ENCODE measurements around the gene OPA3. TPM values are rescaled to one million over a fixed set of nuclear protein-coding genes. Genes with fewer than 3 reads are reported as not detected.

The OPA3 gene
- total RNA-seq, 2 donors from 2014 or later, result 12.9 to 14.0 TPM

GRCh38 chr19:45498411-45499195, 86.0 kb downstream of the OPA3 start, which contains the start of gene PPM1N:
TSS of gene PPM1N (plus strand) at chr19:45498443. CDS start at chr19:45498473, 30 bp downstream.
- ATAC-seq, result no peak
- intact Hi-C loops (cut with DNase I, micrococcal nuclease), result no loop called here
- peak in 1 of 2 donors; percentile 52 for DNase-seq

GRCh38 chr19:45497791-45498190, 86.8 kb downstream of the OPA3 start:
- intact Hi-C loops (cut with DNase I, micrococcal nuclease), result no loop called here
- ATAC-seq, result no peak
- DNase-seq, result no peak

- intact Hi-C loops (cut with DNase I, micrococcal nuclease), result no loop called here
- DNase-seq (peak in 1 of 2 donors; percentile 63), ATAC-seq (peak; percentile 35)
Measured at GRCh38 chr19:45496349-45496953, 88.2 kb downstream of the OPA3 start.

- intact Hi-C loops (cut with DNase I, micrococcal nuclease), result no loop called here
- DNase-seq (no peak), ATAC-seq (no peak)
Measured at GRCh38 chr19:45495178-45495577, 89.4 kb downstream of the OPA3 start.

- ATAC-seq (no peak), DNase-seq (no peak)
- intact Hi-C loops (cut with DNase I, micrococcal nuclease), result no loop called here
Measured at GRCh38 chr19:45494261-45494916, 90.2 kb downstream of the OPA3 start.

- no peak for ATAC-seq
- intact Hi-C loops (cut with DNase I, micrococcal nuclease), result no loop called here
Measured at GRCh38 chr19:45492627-45493470, 91.8 kb downstream of the OPA3 start.

GRCh38 chr19:45492137-45492626, 92.4 kb downstream of the OPA3 start:
- ATAC-seq (no peak), DNase-seq (no peak)
- intact Hi-C loops (cut with DNase I, micrococcal nuclease), result no loop called here

More at GRCh38 chr19:45492627-45493470, 91.8 kb downstream of the OPA3 start:
- DNase-seq, result peak; percentile 48 to 71

- DNase-seq (no peak), ATAC-seq (no peak)
- intact Hi-C loops (cut with DNase I, micrococcal nuclease), result no loop called here
Measured at GRCh38 chr19:45489216-45489855, 95.3 kb downstream of the OPA3 start.

GRCh38 chr19:45488708-45489107, 95.9 kb downstream of the OPA3 start:
- intact Hi-C loops (cut with DNase I, micrococcal nuclease), result no loop called here
- DNase-seq (no peak), ATAC-seq (no peak)

- DNase-seq (peak; percentile 97 to 100), ATAC-seq (peak; percentile 99)
- intact Hi-C loops (cut with DNase I, micrococcal nuclease), result no loop called here
Measured at GRCh38 chr19:45485305-45486077, 99.1 kb downstream of the OPA3 start.

- ATAC-seq, result no peak
- DNase-seq, result no peak
- intact Hi-C loops (cut with DNase I, micrococcal nuclease), result no loop called here
Measured at GRCh38 chr19:45484273-45484945, 100.2 kb downstream of the OPA3 start.

GRCh38 chr19:45483033-45483432, 101.6 kb downstream of the OPA3 start:
- intact Hi-C loops (cut with DNase I, micrococcal nuclease), result no loop called here
- DNase-seq (no peak), ATAC-seq (no peak)

GRCh38 chr19:45478454-45479238, 106.0 kb downstream of the OPA3 start:
- DNase-seq, result peak; percentile 81 to 86
- ATAC-seq, result peak; percentile 95
- intact Hi-C loops (cut with DNase I, micrococcal nuclease), result loop anchor here (2.0 to 5.0 kb wide), 2 partner anchors 40 to 41 kb away; no protein-coding TSS in a partner anchor

GRCh38 chr19:45477713-45478453, 106.7 kb downstream of the OPA3 start:
- DNase-seq (no peak), ATAC-seq (no peak)
- intact Hi-C loops (cut with DNase I, micrococcal nuclease), result loop anchor here (2.0 to 5.0 kb wide), 2 partner anchors 39 to 41 kb away; no protein-coding TSS in a partner anchor
